Hematopoietic multipotent progenitor cell treated with erythropoietin and hydrocortisone succinate and interleukin-3 and kit ligand, for 6 days (in vitro differentiated cells): ENCODE results near the gene CENPT.
A peak's percentile ranks its signal among the peaks of the same experiment; 100 is the strongest.
"Not testable (repeated sequence)": the region's sequence is repeated elsewhere in the genome, so short reads cannot be mapped to it uniquely, and the experiment has no call there.

Experiments used
- DNase-seq: peaks from one replicate; pipeline ENCODE4 v3.0.0-alpha.2; 2015

CENPT gene

DNA sequence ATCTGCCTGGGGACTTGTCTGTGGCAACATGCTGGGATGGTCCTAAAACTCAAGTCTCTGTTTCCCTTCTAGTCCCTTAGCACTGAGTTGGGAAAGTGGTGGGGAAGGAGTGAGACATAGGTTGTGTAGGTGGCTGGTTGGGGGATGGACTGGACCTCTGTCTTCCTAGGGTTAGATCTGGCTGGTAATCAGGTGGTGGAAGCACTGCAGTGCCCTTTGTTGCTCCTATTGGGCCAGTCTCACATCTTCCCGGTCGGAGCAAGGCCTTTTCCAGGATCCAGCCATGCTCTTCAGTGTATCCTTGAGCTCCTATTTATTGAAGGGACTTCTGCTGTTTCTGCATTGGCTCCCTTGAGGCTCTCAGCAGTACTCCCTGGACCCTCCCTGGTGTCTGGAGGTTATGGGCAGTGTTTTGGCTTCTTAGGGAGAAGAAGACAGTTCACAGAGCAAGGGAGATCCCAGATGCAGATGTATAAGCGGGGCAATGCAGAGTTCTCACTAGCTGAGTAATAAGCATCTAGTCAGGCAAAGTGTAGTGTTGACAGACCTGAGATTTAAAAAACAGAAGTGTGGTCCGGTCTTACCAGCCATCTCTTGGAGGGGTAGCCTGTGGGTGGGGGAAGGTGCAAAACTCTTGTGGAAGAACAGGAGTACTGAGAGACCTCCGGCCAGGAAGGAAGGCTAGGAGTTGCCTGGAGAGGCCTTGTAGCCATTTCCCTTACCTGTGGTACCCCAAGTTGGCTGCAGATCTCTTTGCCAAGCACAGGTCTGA lies 2.0 kb downstream of the CENPT start:
- peak; percentile 22 for DNase-seq

GRCh38 chr16:67844497-67844896 lies 3.0 kb downstream of the CENPT start:
- no peak for DNase-seq

DNA sequence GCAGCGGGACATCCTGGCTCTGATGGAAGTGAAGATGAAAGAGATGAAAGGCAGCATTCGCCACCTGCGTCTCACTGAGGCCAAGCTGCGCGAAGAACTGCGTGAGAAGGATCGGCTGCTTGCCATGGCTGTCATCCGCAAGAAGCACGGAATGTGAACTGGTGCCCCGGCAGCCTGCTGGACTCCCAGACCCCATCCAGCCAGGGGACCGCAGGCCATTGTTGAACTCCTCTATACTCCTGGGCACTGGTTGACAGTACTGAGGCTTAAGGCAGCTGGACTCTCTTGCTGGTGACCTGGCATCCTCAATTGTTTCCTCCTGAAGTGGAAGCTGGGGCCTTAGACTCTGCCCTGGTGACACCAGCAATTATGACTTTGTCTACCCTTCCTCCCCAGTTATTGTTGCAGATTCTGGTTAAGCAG lies 4.1 kb downstream of the CENPT start:
- DNase-seq, result no peak

- DNase-seq, result peak; percentile 71
Measured at GRCh38 chr16:67842509-67843342, 4.8 kb downstream of the CENPT start.

DNA sequence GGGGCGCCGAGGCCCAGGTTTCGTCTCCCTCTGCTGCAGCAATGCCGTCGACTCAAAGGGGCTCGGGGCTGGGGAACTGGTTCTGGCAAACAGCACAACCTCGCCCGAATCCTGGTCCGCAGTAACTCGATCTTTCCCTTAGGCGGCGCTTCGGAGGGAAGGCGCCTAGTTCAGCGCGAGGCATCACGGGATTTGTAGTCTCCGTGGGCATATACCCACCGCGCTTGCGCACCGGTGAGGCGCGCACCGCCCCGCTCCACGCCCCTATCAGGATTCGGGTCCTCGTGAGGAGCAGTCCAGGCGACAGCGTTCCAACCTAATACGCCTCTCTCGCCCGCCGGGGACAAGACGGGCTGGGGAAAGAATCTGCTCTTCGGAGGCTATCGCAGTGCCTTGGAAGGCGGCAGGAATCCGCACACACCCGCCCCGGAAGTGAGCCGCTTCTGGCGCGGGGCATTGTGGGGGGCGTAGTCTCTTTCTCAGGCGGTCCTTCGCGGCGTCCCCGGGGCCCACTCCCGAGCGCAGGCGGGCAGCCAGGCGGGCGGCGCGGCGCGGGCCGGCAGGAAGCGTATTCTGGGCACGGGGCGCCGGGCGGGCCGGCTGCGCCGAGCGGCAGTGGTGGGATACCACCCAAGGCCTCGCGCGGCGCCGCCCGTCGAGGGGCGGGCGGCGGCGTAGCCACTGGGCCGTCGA lies 5.5 kb downstream of the CENPT start, which contains the start of gene THAP11:
THAP11 (plus strand) TSS at position 505 of the 693 bp plus-strand sequence. CDS start 235 bp downstream, outside the sequence.
- peak; percentile 99 for DNase-seq

- DNase-seq, result no peak
Measured at GRCh38 chr16:67841198-67841815, 6.2 kb downstream of the CENPT start.

DNA sequence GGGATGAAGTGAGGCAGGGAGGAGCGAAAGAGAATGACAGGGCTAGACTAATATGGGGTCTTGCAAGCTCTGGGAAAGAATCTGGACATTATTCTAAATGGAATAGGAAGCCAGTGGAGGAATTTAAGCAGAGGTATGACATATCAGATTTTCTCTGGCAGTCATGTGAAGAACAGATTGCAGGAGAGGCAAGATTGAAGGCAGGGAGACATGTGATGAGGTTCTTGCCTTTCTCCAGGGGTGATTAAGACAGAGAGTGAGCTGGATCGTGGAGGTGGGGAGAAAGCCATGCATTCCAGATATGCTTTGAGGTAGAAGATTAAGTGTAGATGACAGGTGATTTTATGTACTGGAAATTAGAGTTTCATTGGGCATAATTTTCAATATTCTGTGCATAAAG lies 9.7 kb downstream of the CENPT start:
- DNase-seq, result no peak

- DNase-seq, result not testable (repeated sequence)
Measured at GRCh38 chr16:67837190-67837589, 10.3 kb downstream of the CENPT start.

DNA sequence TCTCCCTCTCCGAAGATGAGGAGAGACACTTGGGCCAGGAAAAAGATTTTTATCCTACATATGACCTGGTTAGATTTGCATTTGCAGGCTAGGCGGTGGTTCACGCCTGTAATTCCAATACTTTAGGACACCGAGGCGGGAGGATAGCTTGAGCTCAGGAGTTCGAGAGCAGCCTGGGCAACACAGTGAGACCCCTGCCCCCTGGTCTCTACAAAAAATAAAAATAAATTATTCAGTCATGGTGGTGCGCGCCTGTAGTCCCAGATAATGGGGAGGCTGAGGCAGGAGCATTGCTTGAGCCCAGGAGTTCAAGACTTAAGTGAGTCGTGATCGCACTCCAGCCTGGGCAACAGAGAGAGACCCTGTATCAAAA lies 13.3 kb downstream of the CENPT start:
- no peak for DNase-seq

GRCh38 chr16:67833415-67834241 lies 13.9 kb downstream of the CENPT start:
- peak; percentile 96 for DNase-seq

DNA sequence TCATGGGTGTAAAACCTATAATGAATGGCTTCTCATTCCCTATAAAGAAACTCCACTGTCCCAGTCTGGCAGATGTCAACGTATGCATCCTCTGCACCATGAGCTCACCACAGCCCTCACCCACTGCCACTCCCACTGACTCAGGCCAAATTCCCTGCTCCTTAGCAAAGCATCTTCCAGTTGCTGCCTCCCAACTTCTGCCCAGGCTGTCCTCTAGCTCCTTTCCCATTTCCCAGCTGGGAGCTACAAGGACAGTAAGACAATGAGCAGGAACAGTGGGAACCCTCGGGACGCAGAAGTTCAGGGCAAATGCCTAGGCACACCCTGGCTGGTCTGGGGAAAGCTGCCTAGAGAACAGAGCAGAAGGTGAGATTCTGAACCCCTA lies 14.5 kb downstream of the CENPT start:
- peak; percentile 55 for DNase-seq

GRCh38 chr16:67828651-67829050 lies 18.8 kb downstream of the CENPT start:
- no peak for DNase-seq

DNA sequence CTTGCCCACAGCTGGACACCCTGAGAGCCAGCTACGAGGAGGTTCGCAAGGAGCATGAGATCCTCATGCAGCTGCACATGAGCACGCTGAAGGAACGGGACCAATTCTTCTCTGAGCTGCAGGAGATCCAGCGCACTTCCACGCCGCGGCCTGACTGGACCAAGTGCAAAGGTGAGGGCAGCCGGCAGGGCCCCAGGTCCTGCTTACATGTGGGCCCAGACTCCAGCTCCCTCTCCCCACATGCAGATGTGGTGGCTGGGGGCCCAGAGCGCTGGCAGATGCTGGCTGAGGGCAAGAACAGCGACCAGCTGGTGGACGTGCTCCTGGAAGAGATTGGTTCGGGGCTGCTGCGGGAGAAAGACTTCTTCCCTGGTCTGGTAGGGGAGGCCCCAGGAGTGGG lies 21.6 kb downstream of the CENPT start:
- no peak for DNase-seq

- no peak for DNase-seq
Measured at GRCh38 chr16:67825119-67825518, 22.4 kb downstream of the CENPT start.

- DNase-seq, result no peak
Measured at GRCh38 chr16:67822511-67822910, 25.0 kb downstream of the CENPT start.

GRCh38 chr16:67820608-67821259 lies 26.8 kb downstream of the CENPT start:
- no peak for DNase-seq

- DNase-seq, result peak; percentile 35
Measured at GRCh38 chr16:67814567-67814966, 32.9 kb downstream of the CENPT start.

- no peak for DNase-seq
Measured at GRCh38 chr16:67811899-67812298, 35.6 kb downstream of the CENPT start.

- no peak for DNase-seq
Measured at GRCh38 chr16:67807148-67807682, 40.3 kb downstream of the CENPT start.

DNA sequence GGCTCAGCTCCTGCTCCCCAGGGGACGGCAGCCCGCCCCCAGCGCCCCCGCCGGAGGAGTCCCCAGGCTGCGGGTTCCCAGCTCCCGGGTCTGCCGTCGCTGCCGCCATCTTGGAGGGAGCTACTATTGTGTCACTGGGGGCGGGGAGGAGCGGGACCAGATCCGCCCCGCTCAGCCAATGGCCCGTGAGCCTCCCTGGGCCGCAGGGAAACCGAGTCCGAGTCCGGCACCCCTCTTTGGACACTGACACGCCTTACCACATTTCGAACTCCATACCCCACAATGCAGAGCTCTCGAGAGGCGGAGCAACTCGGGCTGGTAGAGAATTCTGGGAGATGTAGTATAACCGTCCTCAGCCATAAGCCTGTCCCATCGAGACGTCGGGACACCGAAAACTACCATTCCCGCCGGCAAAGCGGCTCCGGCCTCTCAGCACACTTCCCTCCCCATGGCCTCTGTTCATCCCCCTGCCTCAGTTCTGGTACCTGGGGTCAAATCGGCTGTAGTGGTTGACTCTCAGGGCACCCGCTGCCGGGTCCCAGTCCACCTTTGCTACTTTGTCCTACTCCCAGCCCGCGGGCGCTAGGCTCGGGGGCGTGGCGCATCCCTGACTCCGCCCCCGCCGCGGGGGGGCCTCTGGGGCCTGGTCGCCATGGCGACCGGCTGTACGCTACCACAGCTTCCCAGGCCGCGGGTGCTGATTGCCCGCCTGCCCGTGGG lies 40.9 kb downstream of the CENPT start, which contains the start of the genes RANBP10 and TSNAXIP1:
RANBP10 (minus strand) TSS at position 133 of the 720 bp plus-strand sequence; CDS start at position 109, 24 bp downstream.
TSNAXIP1 (plus strand) TSS at position 462 of the 720 bp plus-strand sequence. CDS start 261 bp downstream, outside the sequence.
- DNase-seq, result peak; percentile 99
